ENCODE results near the gene CHAMP1.
"Not testable (repeated sequence)": the region's sequence is repeated elsewhere in the genome, so short reads cannot be mapped to it uniquely, and the experiment has no call there.

CHAMP1 gene

GRCh38 chr13:114324334-114324733, 10.0 kb downstream of the CHAMP1 start:
- TF ChIP-seq, protein P1, sequence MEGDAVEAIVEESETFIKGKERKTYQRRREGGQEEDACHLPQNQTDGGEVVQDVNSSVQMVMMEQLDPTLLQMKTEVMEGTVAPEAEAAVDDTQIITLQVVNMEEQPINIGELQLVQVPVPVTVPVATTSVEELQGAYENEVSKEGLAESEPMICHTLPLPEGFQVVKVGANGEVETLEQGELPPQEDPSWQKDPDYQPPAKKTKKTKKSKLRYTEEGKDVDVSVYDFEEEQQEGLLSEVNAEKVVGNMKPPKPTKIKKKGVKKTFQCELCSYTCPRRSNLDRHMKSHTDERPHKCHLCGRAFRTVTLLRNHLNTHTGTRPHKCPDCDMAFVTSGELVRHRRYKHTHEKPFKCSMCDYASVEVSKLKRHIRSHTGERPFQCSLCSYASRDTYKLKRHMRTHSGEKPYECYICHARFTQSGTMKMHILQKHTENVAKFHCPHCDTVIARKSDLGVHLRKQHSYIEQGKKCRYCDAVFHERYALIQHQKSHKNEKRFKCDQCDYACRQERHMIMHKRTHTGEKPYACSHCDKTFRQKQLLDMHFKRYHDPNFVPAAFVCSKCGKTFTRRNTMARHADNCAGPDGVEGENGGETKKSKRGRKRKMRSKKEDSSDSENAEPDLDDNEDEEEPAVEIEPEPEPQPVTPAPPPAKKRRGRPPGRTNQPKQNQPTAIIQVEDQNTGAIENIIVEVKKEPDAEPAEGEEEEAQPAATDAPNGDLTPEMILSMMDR (IDR thresholded peaks at IDR 0.05; ENCODE audit: extremely low read depth, missing control alignments): no peak
- no peak for DNase-seq (ENCODE audit: low spot score)

DNA sequence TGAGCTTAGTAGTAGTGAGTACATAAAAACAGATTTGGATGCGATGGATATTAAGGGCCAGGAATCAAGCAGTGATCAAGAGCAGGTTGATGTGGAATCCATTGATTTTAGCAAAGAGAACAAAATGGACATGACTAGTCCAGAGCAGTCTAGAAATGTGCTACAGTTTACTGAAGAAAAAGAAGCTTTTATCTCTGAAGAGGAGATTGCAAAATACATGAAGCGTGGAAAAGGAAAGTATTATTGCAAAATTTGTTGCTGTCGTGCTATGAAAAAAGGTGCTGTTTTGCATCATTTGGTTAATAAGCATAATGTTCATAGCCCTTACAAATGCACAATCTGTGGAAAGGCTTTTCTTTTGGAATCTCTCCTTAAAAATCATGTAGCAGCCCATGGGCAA, 11.4 kb downstream of the CHAMP1 start:
- DNase-seq (ENCODE audit: low spot score): no peak
- TF ChIP-seq, protein P1 (IDR thresholded peaks at IDR 0.05; ENCODE audit: extremely low read depth, missing control alignments): no peak

DNA sequence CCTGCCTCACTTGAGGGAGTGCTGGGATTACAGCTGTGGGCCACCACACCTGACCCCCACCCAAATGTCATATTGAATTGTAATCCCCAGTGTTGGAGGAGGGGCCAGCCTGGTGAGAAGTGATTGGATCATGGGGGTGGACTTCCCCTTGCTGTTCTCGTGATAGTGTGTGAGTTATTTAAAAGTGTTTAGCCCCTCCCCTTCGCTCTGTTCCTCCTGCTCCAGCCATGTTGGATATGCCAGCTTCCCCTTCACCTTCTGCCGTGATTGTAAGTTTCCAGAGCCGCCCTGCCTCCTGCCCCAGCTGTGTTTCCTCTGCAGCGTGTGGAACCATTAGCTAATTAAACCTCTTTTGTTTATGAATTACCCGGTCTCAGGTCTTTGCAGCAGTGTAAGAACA, 13.7 kb downstream of the CHAMP1 start:
- TF ChIP-seq, protein P1 (IDR thresholded peaks at IDR 0.05; ENCODE audit: extremely low read depth, missing control alignments): no peak
- DNase-seq (ENCODE audit: low spot score): no peak

DNA sequence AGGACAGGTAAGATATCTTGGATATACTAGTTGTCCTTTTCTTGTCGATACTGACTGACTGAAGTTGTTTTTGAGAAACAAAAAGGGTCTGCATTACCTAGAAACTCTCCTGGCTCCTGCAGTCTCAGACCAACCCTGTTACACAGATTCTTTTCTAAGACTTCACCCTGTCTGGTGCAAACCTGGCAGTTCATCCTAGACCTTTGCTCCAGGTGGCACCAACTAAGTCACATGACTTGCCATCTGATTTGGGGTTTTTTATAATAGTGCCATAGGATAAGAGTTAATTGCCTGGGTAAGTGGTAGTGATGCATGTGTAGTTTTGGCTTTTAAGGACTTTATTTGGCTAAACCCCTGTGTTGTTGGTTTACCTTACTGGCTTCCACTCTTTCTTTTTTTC, 14.3 kb downstream of the CHAMP1 start:
- no peak for DNase-seq (ENCODE audit: low spot score)

DNA sequence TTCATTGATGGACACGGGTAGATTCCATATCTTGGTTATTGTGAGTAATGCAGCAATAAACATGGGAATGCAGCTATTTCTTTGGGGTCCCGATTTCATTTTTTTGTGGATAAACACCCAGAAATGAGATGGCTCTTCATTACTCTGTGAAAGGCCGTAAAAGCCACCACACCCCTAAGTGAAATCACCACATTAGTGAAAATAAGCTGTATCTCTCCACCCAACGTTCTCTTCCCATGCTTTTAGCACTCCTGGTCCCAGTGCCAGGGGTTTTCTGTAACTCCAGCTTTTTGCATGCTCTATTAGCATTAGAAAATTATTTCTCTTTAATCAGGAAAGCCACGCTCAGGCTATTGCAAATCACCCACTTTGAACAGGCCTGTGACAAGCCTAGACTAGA, 15.8 kb downstream of the CHAMP1 start:
- TF ChIP-seq, protein P1 (IDR thresholded peaks at IDR 0.05; ENCODE audit: extremely low read depth, missing control alignments): no peak
- no peak for DNase-seq (ENCODE audit: low spot score)

More for the DNA sequence above, 14.3 kb downstream of the CHAMP1 start:
- TF ChIP-seq, protein P1 (IDR thresholded peaks at IDR 0.05; ENCODE audit: extremely low read depth, missing control alignments): no peak

GRCh38 chr13:114333881-114334280, 19.6 kb downstream of the CHAMP1 start:
- not testable (repeated sequence) for DNase-seq (ENCODE audit: low spot score)

DNA sequence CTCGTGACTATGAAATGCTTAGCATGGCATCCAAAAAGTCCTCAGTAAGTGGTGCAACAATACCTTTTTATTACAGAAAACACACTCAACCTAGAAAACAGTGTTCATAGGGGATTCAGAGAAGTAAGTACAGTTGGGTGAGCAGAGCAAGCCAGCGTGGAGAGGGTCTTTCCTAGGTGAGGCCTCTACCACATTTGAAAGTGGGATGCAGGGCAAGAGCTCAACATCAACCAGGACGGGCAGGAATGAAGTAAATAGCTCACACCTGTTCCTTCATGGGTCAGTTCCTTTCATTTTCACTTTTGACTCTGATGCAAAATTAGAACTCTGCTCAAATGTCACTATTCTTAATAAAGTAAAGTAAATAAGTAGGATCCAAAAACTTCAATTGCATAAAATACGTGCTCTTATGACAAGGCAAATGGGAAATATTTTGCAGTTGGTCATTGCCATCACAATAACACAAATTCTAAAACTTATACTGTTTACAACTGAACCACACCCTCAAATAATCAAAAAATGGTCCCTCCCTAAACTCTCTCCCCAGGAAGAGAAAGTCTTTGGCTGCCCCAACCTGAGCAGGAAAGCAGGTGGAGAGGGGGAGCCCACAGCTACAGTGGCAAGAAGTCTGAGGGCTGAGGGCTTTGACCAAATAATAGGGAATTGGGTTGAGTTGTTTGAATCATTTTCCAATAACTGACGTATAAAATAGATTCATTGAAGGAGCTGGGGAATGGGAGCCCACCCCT, 20.2 kb downstream of the CHAMP1 start:
- DNase-seq (ENCODE audit: low spot score): no peak
- TF ChIP-seq, protein P1 (IDR thresholded peaks at IDR 0.05; ENCODE audit: extremely low read depth, missing control alignments): no peak

GRCh38 chr13:114336457-114336856, 22.2 kb downstream of the CHAMP1 start:
- DNase-seq (ENCODE audit: low spot score): not testable (repeated sequence)

Data from GM20000 (cell line).